ENCODE measurements around the gene PAFAH1B2.

PAFAH1B2 gene

DNA sequence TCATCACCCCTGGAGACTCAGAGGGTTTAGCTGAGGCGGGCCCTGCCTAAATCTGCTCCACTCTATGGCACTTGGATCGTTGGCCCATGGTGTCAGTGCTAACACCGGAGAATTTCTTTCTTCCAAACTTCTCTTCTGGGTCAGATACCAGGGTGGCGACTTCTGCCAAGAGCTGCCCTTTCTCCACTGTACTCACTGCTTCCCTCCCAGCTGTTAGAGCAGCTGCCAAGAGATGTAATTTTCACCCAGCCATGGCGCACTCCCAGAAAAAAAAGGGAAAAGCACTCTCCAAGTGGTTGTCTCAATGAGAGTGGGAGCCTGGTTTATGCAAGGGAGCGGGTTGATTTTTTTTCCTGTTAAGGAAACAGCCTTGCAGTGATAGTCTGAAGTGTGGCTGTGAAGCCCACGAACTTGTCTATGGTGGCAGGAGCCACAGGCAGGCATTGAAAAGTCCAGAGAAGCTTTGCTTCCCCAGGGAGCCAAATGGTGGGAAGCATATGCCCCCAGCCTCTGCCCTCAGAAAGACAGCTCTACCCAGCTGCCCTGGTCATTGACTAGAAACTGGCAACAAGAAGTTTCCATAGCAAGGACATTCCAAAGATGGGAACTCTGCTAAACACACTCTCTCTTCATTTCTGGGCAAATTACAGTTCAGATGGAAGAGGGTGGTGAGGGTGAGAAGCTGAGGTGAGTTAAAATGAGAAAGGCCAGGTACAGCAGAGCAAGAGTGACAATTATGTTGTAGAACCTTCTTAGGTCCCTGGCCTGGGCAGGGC, 77.1 kb downstream of the PAFAH1B2 start:
- no peak for DNase-seq (ENCODE audit: low read depth, low spot score)

GRCh38 chr11:117221775-117222517, 77.9 kb downstream of the PAFAH1B2 start:
- DNase-seq (ENCODE audit: low read depth, low spot score): no peak

DNA sequence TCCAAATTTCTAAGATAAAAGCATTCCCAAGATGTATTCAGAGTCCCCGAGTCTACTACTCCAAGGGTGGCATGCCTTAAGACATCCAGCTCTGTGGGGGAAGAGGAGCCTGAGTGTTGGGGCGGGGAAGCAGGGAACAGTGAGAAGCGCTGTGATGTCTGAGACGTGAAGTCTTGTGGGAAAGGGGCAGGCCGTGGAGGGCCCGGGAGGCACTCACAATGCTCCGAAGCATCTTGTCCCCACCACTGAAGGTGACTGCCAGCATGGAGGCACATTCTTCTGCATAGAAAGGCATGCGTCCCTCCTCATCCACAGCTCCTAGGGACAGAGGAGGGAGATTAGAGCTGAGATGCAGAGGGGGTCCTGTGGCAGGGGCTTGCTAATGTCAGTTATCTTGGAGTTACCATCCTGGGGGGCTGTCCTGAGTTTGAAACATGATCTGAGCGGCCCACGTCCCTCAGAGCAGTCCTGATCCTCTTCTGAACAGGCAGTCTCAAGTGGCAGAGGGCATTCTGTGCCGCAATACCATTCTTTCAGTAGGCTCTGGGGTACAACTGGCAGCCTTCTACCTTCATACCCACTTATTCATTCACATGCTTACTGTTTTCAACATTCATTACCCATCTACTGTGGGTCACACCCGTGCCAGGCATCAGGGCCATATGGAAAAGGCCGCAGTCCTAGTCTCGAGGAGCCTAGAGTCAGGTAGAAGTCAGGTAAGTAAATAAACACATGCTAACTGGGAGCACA, 79.1 kb downstream of the PAFAH1B2 start:
- no peak for DNase-seq (ENCODE audit: low read depth, low spot score)

GRCh38 chr11:117223741-117224689, 79.9 kb downstream of the PAFAH1B2 start:
- no peak for DNase-seq (ENCODE audit: low read depth, low spot score)

GRCh38 chr11:117225553-117226170, 81.6 kb downstream of the PAFAH1B2 start:
- DNase-seq (ENCODE audit: low read depth, low spot score): no peak
